Type B pancreatic cell (in vitro differentiated cells): ENCODE measurements around the gene MSANTD7. TPM values are rescaled to one million over a fixed set of nuclear protein-coding genes. Genes with fewer than 3 reads are reported as not detected.
"Not testable (repeated sequence)": the region's sequence is repeated elsewhere in the genome, so short reads cannot be mapped to it uniquely, and the experiment has no call there.

Source experiments
- DNase-seq: peaks from one replicate; pipeline ENCODE4 v3.0.0; 2021; ENCODE audit warnings: mixed read lengths; ENCODE audit not compliant: unreplicated experiment; ENCODE audit errors: extremely low spot score
- H3K27ac Mint-ChIP-seq: 2 replicates; pipeline ENCODE4 v1.8.0; 2021; ENCODE audit warnings: mild to moderate bottlenecking, mixed read lengths
- H3K27me3 Mint-ChIP-seq: 2 replicates; pipeline ENCODE4 v1.8.0; 2021; ENCODE audit warnings: mixed read lengths
- H3K36me3 Mint-ChIP-seq: 2 replicates; pipeline ENCODE4 v1.8.0; 2021; ENCODE audit warnings: mixed read lengths
- H3K4me1 Mint-ChIP-seq: one replicate; pipeline ENCODE4 v1.8.0; 2021; ENCODE audit warnings: mixed read lengths; ENCODE audit not compliant: unreplicated experiment
- H3K4me3 Mint-ChIP-seq: 2 replicates; pipeline ENCODE4 v1.8.0; 2021; ENCODE audit warnings: mild to moderate bottlenecking, mixed read lengths
- H3K9me3 Mint-ChIP-seq: 2 replicates; pipeline ENCODE4 v1.8.0; 2021; ENCODE audit warnings: mixed read lengths
- total RNA-seq: library from RNA; stranded (reverse); gene quantifications from 2 replicates; pipeline ENCODE4 v1.2.1, GENCODE V29; 2021; ENCODE audit warnings: low replicate concordance
- TF ChIP-seq, protein P1 (sequence below): fragments of 200-600 bp; sonication (generic); conservative IDR thresholded peaks from 2 replicates; pipeline ENCODE4 v1.5.0; 2021; ENCODE audit warnings: antibody characterized with exemption, mild to moderate bottlenecking

The MSANTD7 gene
- total RNA-seq, 1 donor from 2014 or later, result 18.1 TPM

DNA sequence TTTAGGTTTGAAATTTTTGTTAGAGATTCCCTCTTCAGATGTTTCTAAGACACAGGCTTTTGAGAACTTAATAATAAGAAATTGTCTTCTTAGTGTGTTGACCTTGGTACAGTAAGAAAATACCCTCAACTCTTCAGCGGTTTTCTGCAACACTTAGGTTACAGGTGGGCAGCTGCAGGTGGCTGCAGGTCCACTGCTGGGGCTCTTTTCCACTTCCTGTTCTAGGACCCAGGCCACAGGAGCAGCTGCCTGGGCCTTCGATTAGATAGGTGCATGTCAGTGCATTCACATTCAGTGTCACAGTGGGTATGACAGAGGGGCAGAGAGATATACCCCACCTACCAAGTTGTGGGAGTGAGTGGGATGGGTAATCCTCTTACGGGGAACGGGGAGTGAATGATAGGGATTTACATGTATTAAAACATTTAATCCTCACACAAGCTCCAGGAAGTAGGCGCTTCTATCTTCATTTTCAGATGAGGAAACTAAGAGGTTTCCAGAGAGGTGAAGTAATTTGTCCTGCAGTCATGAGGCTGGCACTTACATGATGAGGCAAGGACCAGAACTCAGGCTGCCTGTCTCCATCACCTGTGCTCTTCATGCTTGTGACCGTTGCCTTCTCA lies 20.3 kb downstream of the MSANTD7 start:
- DNase-seq, result no peak
- H3K27me3 Mint-ChIP-seq, result no peaks in the 10 kb centered on the region
- H3K4me3 Mint-ChIP-seq, result no peak overlapping the region
- TF ChIP-seq, protein P1, sequence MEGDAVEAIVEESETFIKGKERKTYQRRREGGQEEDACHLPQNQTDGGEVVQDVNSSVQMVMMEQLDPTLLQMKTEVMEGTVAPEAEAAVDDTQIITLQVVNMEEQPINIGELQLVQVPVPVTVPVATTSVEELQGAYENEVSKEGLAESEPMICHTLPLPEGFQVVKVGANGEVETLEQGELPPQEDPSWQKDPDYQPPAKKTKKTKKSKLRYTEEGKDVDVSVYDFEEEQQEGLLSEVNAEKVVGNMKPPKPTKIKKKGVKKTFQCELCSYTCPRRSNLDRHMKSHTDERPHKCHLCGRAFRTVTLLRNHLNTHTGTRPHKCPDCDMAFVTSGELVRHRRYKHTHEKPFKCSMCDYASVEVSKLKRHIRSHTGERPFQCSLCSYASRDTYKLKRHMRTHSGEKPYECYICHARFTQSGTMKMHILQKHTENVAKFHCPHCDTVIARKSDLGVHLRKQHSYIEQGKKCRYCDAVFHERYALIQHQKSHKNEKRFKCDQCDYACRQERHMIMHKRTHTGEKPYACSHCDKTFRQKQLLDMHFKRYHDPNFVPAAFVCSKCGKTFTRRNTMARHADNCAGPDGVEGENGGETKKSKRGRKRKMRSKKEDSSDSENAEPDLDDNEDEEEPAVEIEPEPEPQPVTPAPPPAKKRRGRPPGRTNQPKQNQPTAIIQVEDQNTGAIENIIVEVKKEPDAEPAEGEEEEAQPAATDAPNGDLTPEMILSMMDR, result no peak
- no peak overlapping the region for H3K27ac Mint-ChIP-seq
- H3K4me1 Mint-ChIP-seq, result no peaks in the 10 kb centered on the region
- no peaks in the 10 kb centered on the region for H3K9me3 Mint-ChIP-seq
- peaks cover 12% of the 10 kb centered on the region for H3K36me3 Mint-ChIP-seq

DNA sequence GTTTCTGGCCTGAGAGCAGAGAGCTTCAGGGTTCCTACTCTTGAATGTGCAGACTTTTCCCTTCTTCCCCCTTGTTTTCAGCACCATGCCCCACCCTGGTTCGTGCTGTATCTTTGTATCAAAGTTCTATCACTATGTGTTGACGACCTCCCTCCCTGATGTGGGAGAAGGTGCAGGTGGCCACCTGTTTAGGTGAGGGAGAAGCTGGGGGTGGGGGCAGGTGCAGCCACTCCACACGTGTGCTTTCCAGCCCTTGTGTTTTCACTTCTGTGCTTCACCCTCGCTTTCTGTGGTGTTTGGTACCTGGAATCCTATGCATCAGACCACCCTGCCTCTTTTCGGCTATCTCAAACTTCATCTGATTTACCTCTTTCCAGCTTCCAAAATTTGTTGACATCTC lies 20.9 kb downstream of the MSANTD7 start:
- TF ChIP-seq, protein P1, result no peak

DNA sequence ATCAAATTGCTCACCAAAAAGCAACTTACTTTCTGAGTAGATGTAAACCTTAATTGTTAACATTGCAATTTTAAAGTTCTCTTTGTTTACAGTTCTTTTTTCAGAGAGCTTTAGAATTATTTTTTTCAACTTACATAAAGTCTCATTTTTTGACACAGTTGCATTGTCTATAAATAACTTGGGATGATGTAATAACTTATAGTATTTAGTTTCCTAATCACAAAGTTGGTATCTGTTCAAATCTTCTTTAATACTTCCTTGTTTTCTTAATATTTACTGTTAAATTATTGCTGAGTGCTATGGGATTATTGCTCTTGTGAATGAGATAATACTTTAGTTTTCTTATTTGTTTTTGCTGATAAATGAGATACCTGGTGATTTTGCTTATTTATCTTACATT lies 21.7 kb downstream of the MSANTD7 start:
- no peaks in the 10 kb centered on the region for H3K9me3 Mint-ChIP-seq

More for the DNA sequence above, 20.9 kb downstream of the MSANTD7 start:
- Mint-ChIP-seq H3K27me3 (no peaks in the 10 kb centered on the region), H3K4me3 (no peak overlapping the region), H3K36me3 (peaks cover 15% of the 10 kb centered on the region), H3K9me3 (no peaks in the 10 kb centered on the region), H3K4me1 (no peaks in the 10 kb centered on the region), H3K27ac (no peak overlapping the region)
- no peak for DNase-seq

DNA sequence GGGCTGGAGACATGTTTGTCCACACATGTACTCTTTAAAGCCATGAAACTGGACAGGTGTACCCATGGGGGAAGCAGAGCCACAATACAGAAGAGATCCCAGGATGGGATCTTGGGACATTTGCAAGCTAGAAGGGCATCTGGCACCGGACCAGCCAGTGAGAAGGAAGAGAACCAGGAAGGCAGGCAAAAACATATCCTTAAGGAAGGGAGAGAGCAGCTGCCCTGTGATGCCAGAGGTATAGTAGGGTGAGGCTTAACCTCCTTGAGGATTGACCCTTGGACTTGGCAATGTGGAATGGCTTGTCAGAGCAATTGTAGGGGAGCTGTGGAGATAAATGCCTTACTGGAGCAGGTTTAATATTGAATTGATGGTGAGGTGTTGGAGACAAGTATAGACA lies 22.7 kb downstream of the MSANTD7 start:
- no peak for DNase-seq
- no peaks in the 10 kb centered on the region for H3K27me3 Mint-ChIP-seq
- H3K27ac Mint-ChIP-seq, result no peak overlapping the region
- TF ChIP-seq, protein P1, result no peak
- H3K4me3 Mint-ChIP-seq, result no peak overlapping the region
- H3K4me1 Mint-ChIP-seq, result no peaks in the 10 kb centered on the region
- no peaks in the 10 kb centered on the region for H3K9me3 Mint-ChIP-seq
- H3K36me3 Mint-ChIP-seq, result peaks cover 18% of the 10 kb centered on the region

More for the DNA sequence above, 21.7 kb downstream of the MSANTD7 start:
- peaks cover 15% of the 10 kb centered on the region for H3K36me3 Mint-ChIP-seq
- no peak for DNase-seq
- H3K27me3 Mint-ChIP-seq, result no peaks in the 10 kb centered on the region
- no peaks in the 10 kb centered on the region for H3K4me1 Mint-ChIP-seq
- no peak overlapping the region for H3K27ac Mint-ChIP-seq
- TF ChIP-seq, protein P1, result no peak
- H3K4me3 Mint-ChIP-seq, result no peak overlapping the region

DNA sequence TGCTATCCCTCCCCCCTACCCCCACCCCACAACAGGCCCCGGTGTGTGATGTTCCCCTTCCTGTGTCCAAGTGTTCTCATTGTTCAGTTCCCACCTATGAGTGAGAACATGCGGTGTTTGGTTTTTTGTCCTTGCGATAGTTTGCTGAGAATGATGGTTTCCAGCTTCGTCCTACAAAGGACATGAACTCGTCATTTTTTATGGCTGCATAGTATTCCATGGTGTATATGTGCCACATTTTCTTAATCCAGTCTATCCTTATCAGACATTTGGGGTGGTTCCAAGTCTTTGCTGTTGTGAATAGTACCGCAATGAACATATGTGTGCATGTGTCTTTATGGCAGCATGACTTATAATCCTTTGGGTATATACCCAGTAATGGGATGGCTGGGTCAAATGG lies 26.4 kb downstream of the MSANTD7 start:
- not testable (repeated sequence) for H3K27me3 Mint-ChIP-seq, H3K4me1 Mint-ChIP-seq, DNase-seq, H3K4me3 Mint-ChIP-seq, H3K9me3 Mint-ChIP-seq, H3K27ac Mint-ChIP-seq
- peaks cover 21% of the 10 kb centered on the region for H3K36me3 Mint-ChIP-seq

DNA sequence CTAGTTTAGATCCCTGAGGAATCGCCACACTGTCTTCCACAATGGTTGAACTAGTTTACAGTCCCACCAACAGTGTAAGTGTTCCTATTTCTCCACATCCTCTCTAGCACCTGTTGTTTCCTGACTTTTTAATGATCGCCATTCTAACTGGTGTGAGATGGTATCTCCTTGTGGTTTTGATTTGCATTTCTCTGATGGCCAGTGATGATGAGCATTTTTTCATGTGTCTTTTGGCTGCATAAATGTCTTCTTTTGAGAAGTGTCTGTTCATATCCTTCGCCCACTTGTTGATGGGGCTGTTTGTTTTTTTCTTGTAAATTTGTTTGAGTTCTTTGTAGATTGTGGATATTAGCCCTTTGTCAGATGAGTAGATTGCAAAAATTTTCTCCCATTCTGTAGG lies 26.8 kb downstream of the MSANTD7 start:
- peaks cover 25% of the 10 kb centered on the region for H3K36me3 Mint-ChIP-seq
- not testable (repeated sequence) for DNase-seq, H3K9me3 Mint-ChIP-seq, H3K27me3 Mint-ChIP-seq, H3K27ac Mint-ChIP-seq, H3K4me3 Mint-ChIP-seq, H3K4me1 Mint-ChIP-seq
